HUDEP-2 (cell line): Measurements from ENCODE around the gene MAGI3.
"Not testable (repeated sequence)": the region's sequence is repeated elsewhere in the genome, so short reads cannot be mapped to it uniquely, and the experiment has no call there.

Experiments
- DNase-seq, 76 experiments: peaks; one replicate each; lab custom pipeline; 2025; ENCODE audit not compliant: unreplicated experiment in 76 of 76; lab: John Stamatoyannopoulos, UW

The MAGI3 gene

DNA sequence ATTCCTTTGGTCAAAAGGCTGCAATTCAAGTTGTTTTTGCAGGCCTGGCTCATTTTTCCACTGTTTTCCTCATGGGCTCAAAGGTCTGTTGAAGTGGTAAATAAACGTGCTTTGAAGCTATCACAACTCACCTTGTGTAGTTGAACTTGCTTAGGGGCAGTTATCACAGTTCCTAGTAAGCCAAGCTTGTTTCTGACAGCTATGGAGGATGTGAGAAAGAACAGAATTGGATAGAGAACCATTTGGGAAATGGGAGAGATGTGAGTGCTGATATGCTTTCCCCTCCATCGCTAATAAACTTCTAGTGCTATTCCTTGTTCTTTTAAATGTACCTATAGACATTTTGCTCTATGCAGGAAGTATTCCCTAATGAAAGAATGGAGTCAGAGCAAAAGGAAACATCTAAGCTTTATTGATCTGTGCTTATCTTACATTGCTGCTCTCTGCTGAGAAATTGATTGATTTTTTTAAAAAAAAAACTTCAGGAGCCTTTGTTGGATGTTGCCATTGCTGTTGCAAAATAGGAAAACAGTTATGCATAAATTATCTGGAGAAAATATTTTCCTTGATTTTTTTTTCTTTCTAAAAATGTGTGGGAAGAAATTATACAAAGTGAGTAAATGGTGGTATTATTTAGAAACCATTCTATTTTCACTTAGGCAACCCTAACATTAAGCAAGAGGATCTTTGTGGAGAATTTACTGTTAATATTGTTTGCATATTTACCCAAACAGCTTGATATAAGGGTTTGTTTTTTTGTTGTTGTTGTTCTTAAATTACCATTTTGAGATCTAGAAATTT is 118.2 kb downstream of the MAGI3 start:
- no peak for DNase-seq

DNA sequence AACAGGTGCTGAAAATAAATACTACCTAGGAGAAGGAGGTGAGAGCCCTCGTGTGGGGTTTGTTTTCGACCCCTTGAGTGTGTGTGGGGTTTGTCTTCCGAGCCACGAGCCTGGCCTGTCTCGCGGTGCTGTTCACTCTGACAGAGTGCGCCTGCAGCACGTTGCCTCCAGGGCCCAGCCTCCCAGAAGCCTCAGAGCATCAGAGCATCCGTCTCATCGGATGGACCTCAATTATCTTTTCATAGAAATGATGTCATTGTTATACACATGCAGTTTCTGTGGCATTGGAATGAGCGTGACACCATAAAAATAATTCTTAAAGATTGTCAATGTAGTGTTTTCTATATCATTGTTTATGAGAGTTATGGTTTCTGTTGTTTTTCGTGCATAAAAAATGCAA is 119.5 kb downstream of the MAGI3 start:
- not testable (repeated sequence) for DNase-seq

DNA sequence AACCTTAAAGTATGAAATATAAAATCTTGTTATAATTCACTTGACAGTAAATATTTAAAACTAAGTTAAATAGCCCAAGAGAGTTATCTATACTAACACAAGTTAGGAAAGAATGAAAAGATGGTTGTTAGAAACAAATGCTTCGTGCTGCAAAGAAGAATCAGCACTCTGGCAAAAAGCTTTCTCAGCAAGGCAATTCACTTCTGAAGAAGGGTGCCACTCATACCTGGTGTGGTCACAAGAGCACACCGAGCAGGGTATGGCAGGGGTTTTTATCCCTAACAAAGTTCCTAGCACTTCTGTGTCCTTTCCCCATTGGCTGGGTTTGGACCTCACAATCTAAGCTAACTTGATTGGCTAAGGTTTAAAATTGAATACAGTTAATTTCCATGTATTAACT is 121.0 kb downstream of the MAGI3 start:
- no peak for DNase-seq

DNA sequence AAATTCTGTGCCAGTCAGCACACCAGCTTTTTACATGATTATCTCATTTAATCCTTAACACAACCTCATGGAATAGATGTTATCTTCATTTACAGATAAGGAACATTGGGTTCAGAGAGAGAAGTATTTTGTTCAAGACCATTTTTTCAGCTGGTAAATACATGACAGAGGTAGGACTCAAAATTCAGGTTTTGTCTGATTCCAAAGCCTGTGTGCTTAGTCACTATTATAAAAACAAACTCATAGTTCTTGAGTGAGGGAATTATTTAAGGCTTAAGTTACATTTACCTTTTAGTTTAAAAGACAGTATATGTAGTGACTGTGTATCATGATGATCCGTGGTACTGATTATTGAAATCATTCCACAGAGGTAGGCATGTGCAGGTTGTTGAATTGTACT is 125.2 kb downstream of the MAGI3 start:
- no peak for DNase-seq

DNA sequence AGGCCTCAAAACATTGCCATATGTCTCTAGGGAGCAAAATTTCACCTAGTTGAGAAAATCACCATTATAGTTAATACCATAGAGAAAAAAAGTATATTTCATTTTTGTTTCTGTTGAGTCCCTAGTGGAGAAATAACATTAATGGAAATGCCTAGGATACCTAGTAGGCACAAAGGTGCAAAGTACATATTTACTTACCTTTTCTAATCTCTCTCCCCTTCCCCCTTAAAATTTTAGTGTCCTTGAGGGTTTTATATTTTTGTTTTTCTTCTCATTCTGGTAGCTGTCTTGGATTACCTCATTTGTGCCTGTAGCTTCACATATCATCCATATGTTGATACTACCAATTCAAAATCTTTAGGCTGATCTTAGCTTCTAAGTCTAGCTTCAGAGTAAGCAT is 127.0 kb downstream of the MAGI3 start:
- DNase-seq = no peak

DNA sequence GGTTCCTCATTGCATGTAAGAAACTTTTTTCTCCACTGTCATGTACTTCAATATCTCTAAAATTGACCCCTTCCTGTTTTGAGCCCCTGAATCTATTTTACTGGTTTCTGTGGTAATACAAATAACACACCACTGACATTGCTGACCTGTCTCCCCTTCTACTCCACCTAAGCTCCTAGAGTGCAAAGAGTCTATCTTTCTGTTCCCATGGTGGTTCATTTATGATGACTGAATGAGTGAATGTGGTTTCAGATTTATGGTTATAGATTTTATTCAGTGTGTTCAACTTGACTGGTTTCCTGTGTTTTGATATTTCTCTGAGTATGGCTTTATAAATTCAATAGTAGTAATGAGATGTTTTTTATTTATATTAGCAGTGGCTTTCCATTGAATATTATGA is 127.7 kb downstream of the MAGI3 start:
- no peak for DNase-seq

DNA sequence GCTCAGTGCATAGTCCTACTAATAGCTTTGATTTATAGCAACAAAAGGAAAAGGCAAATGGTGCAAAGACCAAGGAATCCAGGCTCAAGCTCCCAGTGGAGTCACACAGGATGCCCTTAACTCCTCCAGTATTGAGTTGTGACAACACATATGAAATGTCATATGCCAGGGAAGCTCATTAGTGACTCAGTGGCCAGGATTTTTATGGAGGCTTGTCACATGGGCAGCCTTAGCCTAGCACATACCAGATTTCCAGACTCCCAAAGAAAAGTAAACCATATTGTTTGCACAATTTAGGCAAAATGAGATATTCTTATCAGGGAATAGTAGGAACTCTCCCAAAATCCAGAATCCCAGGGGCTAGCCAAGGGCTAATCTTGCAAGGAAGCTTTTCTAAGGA is 129.2 kb downstream of the MAGI3 start:
- no peak for DNase-seq

DNA sequence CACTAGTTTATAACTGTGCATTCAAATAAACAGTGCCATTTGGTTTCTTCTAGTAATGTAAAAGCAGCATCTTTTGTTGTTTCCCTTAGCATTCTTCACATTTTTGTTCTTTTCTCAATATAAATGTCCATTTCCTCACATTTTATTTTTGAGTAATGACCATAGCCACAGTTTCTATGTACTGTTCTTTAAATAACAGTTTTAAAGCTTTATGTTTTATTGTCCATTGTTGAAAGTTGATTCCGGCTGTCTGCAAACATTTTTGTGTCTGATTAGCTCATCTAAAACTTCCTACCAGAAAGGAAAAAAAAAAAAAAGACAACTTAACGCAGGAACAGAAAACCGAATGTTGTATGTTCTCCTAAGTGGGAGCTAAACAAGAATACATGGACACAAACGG is 139.7 kb downstream of the MAGI3 start:
- DNase-seq = no peak

DNA sequence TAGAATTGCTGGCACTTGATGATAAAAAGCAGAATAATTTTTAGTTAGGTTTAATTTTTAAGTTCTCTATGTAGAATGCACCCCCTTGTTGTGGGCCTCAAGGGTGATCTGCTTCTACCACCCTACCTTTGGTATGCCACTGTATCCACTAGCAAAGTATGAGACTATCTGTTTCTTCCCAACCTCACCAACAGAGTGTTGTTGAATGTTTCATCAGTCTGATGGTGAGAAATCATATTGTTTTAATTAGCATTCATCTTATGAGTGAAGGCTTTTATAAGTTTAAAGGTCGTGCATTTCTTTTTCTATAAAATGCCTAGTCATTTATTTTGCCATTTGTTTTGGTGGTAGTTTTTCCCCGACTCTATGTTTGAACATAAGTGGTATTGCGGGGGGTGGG is 141.0 kb downstream of the MAGI3 start:
- DNase-seq = no peak

DNA sequence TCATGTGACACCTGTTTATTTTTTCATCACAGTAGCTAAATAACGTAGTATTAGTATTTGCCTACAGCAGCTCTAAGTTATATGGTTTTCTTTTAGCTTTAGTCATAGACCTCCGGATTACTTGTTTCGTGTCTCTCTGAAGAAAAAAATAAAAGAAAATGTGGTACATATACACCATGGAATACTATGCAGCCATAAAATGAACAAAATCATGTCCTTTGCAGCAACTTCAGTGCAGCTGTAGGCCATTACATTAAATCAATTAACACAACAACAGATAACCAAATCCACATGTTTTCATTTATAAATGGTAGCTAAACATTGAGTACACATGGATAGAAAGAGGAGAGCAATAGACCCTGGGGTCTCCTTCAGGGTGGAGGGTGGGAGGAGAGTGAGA is 142.7 kb downstream of the MAGI3 start:
- no peak for DNase-seq

DNA sequence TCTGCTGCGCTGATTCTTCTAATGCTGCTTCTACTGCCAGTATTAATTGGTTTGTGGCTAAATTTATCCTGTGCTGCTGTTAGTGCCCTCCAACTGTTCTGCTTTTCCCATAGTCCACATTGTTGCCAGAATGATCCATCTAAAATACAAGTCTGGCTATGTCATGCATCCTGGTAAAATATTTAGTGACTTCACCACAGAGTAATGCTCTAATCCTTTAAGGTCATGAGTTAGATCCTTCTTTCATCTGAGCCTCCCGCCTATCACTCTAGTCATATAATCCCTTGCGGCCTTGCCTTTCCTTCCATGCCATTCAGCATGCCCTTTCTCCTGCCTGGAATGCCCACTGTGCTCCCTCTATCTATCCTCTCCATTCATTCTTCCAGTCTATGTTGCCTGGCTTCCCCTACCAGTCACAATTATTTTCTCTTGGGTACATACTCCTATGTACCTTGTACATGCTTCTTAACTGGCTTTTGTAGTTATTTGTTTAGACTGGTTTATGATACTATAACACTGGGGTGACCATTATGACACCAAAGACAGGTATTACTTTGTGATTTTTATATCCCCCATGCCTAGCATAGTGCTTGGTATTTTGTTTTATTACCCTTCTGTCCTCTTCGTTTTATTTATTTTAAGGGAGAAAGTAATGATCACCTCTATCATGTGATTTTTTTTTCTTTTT is 144.0 kb downstream of the MAGI3 start:
- DNase-seq = no peak

DNA sequence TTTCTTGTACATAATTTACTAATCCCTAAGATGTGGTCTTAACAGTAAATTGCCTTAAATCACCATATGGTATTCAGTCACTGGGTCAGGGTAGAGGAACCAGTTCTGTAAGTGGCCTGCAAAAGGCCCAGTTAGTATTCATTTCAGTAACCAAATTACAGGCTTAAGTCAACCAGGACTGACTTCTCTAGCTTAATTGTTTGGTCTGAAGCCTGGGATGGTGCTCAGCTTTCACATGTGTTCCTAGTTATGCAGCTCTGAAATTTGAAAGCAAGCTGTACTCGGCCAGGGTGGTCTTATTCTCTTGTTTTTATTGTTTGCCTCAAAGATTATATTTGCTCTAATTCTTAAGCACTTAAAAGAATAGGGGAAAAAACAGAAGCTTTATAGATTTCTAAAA is 144.6 kb downstream of the MAGI3 start:
- DNase-seq = no peak

DNA sequence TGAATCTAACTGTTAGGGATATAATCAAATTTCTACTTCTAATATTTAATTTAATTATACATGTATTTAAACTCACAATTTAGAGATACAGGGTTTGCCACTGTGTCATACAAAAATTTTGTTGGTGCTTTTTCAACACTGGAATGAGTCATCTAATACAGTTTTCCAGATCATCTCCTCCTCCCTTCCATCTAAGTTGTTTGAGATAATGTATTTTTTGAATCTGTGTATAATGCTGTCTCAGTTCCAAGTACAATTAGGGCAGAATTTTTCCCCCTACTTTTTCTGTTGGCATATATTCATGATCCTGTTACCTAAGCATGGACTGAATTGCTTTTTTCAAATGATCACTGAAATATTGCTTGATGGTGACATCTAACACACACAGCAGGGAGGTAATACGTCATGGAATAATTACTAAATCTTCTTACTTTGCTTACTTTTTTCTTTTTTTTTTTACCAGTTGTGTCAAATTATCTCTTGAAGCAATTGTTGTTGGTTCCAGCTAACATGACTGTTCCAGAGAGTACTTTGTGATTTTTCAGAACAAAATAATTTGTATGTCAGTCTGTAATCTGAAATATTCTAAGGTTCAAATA is 146.0 kb downstream of the MAGI3 start:
- DNase-seq = no peak

DNA sequence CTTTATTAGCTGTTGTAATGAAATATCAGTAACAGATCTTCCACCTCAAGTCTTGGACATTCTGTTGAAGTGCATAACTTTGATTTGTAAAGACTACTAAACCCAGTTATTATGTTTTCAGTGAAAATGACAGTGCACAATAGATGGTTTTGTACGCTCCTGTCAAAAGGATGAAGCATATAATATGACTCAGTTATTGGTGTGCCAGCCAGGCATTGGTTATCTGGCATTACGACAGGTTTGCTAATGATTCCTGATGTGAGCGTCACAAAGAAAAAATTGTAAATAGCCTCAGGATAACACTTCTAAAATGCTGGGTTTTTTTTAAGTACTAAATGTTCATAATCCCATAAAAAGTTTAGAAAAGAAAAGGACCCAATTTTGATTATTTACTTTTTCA is 147.9 kb downstream of the MAGI3 start:
- no peak for DNase-seq

DNA sequence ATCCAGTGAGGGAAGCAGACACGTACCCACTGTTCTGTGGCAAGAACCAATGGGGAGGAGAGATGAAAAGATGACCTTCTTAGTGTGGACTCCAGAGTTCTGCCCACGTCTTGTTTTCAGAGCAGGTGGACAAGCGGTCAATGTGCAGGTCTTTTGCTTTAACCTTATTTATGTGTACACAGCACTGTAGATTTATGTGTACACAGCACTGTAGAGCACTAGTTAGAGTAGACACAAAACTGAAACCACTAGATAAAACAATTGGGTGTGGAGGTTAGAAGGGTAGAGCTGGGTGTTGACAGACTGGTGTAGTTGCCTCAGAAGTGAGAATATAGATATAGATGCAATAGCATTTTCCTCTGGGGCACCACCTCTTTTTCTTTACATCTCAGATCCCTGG is 150.0 kb downstream of the MAGI3 start:
- no peak for DNase-seq

DNA sequence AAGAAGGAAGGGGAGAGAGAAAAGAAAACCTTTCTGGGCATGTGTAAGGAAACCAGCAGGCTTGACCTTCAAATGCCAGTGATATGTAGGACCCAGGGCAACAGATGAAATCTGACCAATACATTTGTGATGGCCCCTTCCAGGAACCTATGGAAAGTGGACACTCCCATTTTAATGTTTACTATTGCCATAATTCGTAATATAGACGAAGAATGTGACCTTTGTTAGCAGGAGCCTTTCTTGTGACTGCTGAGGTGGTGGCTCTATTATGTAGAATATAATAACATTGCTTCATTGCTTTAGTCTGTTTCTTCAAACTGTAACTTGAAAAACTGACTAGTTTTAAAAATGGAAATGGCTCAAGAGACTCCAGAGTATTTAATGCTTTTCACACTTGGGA is 150.8 kb downstream of the MAGI3 start:
- no peak for DNase-seq

DNA sequence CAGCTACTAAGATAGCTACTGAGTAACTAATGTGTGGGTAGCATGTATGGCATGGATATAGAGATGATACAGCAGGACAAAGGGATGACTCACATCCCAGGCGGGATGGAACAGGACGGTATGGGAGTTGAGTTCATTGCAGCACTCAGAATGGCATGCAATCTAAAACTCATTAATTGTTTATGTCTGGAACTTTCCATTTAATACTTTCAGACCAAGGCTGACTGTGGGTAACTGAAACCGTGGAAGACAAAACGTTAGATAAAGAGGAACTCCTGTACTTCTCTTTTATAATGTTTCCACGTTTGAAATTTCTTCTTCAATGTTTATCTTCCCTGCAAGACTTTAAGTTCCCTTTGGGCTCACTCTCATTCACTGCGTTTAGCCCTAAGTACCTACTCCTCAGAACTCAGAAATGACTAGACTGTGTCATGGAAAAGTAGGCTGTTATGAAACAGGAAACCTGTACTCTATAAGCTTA is 151.9 kb downstream of the MAGI3 start:
- DNase-seq = no peak

DNA sequence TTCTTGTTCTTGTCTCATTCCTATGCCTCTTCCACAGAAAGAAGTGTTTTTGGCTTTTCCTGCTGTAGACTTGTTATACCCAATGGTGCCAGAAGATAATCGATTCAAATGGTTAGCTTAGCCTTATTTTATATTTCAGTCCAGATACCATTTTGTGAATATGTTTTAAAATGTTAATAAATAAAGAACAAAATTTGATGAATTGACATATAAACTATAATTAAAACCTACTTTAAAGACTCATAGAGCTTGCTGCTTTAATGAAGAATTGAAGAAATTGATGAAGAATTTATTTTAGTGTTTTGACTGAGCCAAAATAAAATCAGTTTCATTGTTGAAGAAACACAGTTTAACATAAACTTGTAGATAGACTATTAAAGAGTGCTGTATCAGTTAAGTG is 152.8 kb downstream of the MAGI3 start:
- no peak for DNase-seq

DNA sequence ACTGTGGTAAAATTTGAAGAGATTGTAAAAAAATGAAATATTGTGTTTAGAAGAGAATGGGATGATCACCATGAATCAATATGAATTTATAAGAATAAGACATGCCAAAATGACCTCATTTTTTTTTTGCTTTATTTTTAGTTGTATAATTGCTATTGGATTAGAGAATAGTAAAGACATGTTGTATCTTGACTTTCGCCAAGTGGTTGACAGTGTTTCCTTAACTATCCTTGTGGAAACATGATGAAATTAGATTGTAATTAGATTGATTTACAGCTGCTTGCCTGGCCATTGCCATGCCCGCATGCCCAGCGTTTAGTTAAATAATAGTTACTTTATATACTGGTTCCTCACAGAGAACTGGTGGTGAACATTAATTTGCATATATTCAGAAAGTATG is 154.9 kb downstream of the MAGI3 start:
- no peak for DNase-seq

DNA sequence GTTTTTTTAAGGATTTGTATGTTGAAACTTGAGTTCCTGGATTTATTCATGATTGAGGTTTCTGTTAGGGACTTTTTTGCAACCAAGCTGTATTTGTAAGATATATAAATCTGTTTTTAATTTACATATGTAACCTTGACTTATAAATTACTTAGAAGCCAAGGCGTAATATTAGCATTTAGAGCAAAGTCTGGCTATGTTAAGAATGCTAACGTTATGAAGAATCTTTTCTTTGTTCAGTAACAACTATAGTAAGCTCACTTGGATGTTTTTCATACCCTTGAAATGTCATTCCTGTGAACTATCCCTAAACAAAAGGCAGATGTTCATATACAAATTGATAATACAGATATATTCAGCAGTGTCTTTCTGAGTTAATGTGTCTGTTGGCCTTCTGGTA is 155.3 kb downstream of the MAGI3 start:
- DNase-seq = no peak

DNA sequence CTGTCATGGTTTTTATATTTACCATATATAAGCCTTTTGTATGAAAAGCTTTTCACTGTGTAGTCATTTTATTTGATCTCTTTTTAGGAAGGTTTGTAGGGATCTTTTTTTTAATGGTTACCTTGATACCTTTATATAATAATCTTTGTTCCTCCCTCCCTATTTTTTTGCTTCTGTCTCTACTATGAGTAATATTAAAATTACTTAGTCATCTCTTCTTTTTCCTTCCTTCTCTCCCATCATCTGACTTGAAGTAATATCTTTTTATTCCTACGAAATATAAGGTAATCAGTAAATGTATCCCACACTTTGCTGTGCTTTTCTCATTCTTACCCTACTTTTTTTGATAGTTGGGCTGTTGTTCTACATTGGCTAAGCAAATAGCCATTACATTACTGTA is 161.4 kb downstream of the MAGI3 start:
- DNase-seq = no peak

DNA sequence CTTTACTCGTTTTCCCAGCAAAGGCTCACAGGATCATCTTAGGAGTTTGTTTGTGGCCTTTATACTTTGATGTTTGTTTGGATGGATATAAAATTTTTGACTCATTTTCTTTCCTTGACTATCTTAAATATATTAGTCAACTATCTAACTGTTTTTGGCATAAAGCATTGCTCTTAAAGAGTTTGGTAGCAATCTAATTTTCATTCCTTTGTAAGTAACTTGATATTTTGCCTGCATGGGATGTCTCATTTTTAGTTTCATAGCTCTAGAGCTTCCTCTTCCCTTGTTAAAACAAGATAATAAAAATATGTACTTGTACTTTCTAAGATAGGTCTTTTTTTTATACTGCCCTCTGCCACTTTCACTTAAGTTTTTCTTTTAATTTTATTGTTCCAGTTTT is 161.9 kb downstream of the MAGI3 start:
- DNase-seq = no peak
